Right lobe of liver (tissue), 4 donors: ENCODE data around the gene OR10X1.

Source experiments
- CTCF ChIP-seq, 4 donors: fragments of 200-600 bp in 3 of 4; fragments of 450-650 bp in 1 of 4; IDR thresholded peaks; one replicate each; pipeline versions ENCODE4 v1.5.1 to v1.8.0; 2016 to 2022; ENCODE audit warnings: antibody characterized with exemption in 4 of 4, mild to moderate bottlenecking in 2 of 4
- POLR2A ChIP-seq: fragments of 450-650 bp; IDR thresholded peaks from one replicate; pipeline ENCODE4 v1.6.1; 2017; ENCODE audit warnings: antibody characterized with exemption, mild to moderate bottlenecking
- donor health status: DM: no; HTN: no; CAD: no.
- donor health status: DM: no; HTN: no; CAD: no.
- donor health status: DM: no; HTN: yes; CAD: no.

DNA sequence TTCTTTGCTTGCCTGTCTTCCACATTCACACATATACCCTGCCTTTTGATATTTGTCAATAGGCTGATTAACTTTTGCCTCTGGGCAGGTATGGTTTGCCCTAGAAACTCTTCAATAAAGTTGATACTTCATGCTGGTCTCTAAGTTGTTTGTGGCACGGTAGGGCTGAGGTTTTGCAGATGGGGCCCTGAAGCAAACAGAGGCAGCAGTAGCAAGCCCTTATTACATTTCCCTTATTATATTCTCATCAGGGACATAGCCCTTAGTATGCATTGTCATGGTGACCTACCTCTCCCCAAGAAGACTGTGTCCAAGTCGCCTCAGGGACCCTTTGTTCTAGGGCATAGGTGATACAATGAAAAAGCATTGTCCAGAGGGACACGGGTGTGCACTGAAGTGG is 9.2 kb downstream of the OR10X1 start, which contains the start of gene OR6P1:
- TF ChIP-seq CTCF (IDR thresholded peaks at IDR 0.05), result no peak
- no peak for TF ChIP-seq POLR2A
